Measurements from ENCODE around the gene SIAE.

GRCh38 chr11:124612567-124613246 is 60.8 kb downstream of the SIAE start:
- TF ChIP-seq POLR2A (IDR thresholded peaks at IDR 0.05; ENCODE audit: low read depth, low read length) (no peak), TAF1 (IDR thresholded peaks at IDR 0.05; ENCODE audit: low read depth, low read length) (no peak), POLR2AphosphoS5 (IDR thresholded peaks at IDR 0.05; ENCODE audit: low read depth, low read length) (no peak), SPI1 (IDR thresholded peaks at IDR 0.05; ENCODE audit: low read depth, low read length) (no peak), PAX5 (IDR thresholded peaks at IDR 0.05; ENCODE audit: insufficient read depth, low read length, severe bottlenecking) (no peak)

All from GM12891 (cell line).